NCI-H345 (cell line): ENCODE results near the gene BEND2.
A peak's percentile ranks its signal among the peaks of the same experiment; 100 is the strongest.
"Not testable (repeated sequence)": the region's sequence is repeated elsewhere in the genome, so short reads cannot be mapped to it uniquely, and the experiment has no call there.

Experiments used
- DNase-seq: peaks from one replicate; lab custom pipeline; 2025; lab: John Stamatoyannopoulos, UW

BEND2 gene

DNA sequence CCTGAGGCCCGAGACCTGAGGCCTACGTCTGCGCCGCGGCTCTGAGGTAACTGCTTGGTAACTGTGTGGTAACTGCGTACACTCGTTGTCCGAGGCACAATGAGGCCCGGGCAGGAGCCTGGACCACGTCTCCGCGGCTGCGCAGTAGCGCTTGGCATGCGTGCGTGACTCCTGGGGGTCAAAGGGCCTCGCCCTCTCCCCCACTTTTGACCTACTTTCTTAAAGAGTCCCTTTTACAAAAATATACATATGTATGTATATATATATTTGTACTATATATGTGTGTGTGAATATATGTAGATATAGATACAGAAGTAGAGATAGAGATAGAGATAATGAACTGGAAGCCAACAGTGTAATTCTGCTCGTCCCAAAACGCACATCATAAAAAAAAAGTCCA is at the start of gene BEND2:
TSS of gene BEND2 (minus strand) at position 101 of the 400 bp plus-strand sequence. CDS start 136 bp downstream, outside the sequence.
- no peak for DNase-seq

- DNase-seq: no peak
These were observed 34.4 kb upstream of the BEND2 start for GRCh38 chrX:18255059-18255458.

DNA sequence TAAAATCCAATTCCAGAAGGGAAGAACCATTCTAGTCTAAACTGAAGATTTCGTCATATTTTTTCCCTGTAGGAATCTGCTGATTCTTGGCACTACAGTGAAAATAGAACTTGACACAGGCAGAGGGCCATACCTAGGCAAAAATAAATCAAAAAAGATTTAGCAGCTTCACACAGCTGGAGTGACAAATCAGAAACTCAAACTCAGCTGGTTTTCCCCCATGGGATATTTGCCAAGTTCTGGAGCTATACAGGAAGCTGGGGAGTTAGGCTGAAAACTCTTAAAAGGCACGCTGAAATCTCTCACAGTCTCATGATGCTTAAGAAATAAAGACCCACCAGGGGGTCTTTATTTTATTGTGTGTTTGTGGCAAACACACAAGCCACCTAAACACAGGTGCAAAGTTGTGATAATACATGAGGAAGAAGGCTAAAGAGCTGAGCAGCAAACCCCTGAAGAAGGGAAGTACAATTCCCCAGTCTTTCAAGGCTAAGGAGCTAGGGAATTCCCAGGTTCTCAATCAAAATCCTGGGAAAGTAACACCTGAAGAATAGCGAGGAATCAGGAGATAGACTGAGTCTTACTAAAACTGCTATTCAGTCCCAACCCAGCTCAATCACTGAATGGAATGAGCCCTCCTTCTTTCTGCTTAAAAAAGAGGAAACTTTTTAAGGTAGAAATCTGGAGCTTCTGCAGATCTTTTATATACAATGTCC is 32.1 kb upstream of the BEND2 start:
- no peak for DNase-seq

DNA sequence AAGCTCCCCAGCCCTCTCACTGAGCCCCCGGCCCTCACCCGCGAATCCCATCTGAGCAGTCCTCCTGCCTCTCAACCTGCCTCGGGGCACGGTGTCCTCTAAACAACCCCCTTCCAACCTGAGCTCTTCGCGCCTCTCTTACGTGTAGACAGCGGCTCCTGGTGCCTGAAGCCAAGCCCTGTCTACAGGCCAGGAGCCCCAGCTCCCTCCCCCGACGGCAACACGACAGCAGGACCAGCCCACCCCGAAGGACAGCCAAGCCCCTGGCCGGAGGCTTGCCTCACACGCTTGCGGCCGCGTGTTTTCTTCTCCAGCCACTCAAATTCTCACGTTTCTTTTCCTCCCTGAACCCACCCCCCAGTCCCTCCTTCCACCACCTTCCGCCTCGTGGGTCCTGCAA is 9.0 kb upstream of the BEND2 start:
- not testable (repeated sequence) for DNase-seq

DNA sequence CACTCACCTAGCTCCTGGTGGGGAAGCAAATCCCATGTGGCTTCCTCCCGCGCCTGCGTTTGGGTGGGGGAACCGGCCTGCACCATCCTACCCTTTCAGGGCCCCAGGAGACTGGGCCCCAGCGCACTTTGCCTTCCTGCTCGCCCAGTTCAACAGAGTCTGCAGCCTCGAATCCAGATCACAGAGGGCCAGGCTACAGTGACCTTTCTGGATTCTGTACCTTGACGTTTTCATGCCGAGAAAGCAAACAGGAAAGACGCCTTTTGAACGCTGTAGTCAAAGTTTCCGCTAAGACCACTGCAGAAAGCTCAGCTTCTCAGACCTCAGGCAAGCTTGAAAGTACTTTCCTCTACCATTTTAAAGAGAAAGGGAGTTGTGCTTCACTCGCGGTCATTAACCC is 7.4 kb upstream of the BEND2 start:
- DNase-seq: no peak

- DNase-seq: no peak
These were observed 6.8 kb upstream of the BEND2 start for GRCh38 chrX:18227458-18227857.

- DNase-seq: peak; percentile 41
These were observed 10.2 kb downstream of the BEND2 start for GRCh38 chrX:18210470-18210869.

- DNase-seq: no peak
These were observed 14.0 kb downstream of the BEND2 start for GRCh38 chrX:18206657-18207056.

DNA sequence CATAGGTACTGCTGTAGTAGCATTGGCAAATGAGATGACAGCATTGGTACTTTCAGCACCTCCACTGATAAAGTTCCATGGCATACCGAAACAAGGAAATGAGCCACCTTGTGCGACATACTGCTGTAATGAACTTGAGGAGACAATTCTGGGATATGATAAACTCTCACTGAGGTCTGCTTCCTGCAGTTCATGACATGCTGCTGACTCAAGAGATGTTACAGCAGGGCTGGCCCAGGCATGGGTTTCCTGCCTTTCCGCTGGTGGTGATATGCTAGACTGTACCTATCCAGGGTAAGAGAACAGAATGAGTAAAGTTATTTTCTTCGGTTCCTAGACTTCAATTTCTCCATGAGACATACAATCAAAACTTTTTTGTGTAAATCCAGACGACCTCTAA is 17.1 kb downstream of the BEND2 start:
- DNase-seq: no peak

DNA sequence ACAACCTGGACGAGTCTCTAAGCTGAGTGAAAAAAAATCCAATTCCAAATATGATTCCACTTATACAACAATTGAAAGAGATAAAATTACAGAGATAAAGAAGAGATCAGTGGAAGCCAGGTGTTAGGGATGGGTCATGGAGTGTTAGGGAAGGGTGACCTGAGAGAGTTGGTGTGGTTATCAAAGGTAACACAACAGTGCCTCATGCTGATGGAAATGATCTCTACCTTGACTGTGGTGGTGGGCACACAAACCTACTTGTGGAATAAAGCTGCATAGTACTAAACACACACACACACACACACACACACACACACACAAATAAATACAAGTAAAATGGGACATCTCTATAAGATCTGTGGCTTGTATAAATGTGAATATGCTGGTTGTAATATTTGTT is 26.0 kb downstream of the BEND2 start:
- DNase-seq: peak; percentile 25

- DNase-seq: no peak
These were observed 41.2 kb downstream of the BEND2 start for GRCh38 chrX:18179446-18179845.

DNA sequence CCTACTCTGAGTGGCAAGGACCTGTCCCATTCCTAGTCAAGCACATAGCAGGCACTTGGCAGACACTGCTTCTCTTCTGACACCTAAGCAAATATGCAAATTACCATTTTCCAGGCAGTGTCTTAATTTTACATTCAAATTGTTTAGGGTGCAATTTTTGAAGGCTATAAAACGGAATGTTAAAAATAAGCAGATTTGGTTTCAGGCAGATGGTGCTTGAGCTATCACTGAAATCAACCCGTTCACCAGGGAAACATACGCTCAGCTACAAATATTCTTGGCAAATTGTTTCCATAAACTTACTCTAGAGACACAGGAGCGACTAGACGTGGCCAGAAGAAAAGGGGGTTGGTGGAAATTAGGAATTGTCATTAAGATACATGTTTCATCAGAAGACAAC is 45.7 kb downstream of the BEND2 start:
- no peak for DNase-seq

DNA sequence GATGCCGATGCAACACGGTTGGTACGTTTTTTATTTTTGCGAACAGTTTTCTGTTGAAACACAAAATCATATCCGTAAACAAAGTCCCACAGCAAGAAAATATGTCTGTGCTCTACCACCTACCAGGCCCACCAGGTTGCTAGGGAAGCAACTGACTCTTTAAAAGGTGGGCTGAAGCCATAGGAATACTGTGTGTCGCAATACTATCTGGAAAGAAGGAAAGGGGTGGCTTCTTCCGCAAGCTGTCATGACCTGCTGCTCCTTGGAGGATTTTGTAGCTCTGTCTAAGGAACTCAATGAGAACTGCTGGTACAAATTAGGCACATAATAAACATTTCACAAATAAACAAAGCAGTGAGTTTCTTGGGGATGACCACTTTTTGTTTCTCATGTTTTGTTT is 46.5 kb downstream of the BEND2 start:
- no peak for DNase-seq

GRCh38 chrX:18173494-18174180 is 47.0 kb downstream of the BEND2 start:
- DNase-seq: peak; percentile 93

- DNase-seq: no peak
These were observed 47.7 kb downstream of the BEND2 start for GRCh38 chrX:18172970-18173369.

GRCh38 chrX:18170910-18171309 is 49.8 kb downstream of the BEND2 start:
- no peak for DNase-seq

DNA sequence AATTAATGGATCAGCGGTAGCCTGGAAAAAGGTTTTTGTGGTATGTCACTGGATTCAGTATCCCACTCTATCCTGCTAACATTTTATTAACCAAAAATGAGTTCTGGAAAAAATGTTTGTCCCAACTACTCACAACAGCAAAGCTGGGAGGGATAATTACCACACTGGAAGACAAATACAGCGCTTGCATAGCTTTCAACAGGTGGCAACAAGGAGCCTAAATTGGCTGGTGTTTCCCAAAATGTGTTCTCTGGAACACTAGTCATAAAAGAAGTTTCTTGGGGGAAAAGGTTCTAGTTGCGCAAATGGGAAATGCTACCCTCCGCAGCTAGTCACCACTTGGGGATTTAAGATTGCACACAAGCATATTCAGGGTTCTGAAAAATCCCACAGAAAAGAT is 54.6 kb downstream of the BEND2 start:
- no peak for DNase-seq

GRCh38 chrX:18160369-18160768 is 60.3 kb downstream of the BEND2 start:
- no peak for DNase-seq

GRCh38 chrX:18158963-18159362 is 61.7 kb downstream of the BEND2 start:
- DNase-seq: no peak

GRCh38 chrX:18151649-18152048 is 69.0 kb downstream of the BEND2 start:
- DNase-seq: no peak

DNA sequence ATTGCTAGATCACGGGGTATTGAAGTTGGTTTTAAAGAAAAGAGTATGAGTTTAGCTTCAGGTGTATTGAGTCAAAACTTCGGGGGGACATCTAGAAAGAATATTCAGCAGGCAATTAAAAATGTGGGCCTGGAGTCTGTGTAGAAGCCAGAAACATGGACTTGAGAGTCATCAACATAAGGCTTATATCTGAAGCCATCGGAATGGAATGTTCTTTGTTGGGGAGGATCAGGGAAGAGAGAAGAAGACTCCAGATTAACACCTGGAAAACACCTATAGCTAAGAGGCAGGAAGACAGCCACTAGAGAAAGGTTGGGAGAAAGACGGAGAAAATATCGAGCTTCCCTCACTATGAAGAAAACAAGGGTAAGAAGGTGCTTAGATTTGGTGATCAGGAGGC is 69.5 kb downstream of the BEND2 start:
- DNase-seq: no peak

- no peak for DNase-seq
These were observed 71.2 kb downstream of the BEND2 start for GRCh38 chrX:18149454-18149853.

DNA sequence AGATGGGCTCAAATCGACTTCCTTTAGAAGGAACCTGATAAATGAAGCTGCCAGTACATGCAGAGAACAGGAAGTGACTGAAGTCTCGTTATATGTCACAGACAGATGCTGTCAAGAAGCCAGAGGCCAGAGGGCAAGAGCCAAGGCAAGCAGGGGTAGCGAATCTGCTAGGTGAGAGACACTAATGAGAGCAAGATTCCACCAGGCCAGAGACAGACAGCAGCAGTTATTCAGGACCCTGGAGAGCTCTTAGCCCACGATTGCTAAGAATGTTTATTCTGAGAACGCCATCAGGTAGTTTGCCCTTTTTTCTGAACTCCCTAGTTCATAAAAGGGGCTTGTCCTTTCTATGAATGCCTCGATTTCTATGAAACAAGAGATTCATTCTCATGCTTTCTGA is 73.7 kb downstream of the BEND2 start:
- DNase-seq: no peak

DNA sequence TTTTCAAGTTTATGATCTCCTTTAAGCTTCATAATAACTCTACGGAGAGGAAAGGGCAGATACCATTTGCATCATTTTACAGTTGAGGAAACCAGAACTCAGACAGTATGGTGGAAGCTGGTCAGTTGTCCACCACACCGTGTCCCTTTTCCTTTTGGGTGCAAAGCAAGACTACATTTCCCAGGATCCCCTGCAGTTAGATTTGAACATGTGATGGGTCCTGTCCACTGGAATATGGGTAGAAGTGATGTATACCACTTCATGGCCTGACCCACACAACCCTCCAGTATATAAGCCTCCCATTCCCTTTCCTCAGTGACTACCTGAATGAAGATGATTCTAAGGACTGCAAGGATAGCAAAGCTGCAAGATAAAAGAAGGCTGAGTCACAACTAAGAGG is 74.7 kb downstream of the BEND2 start:
- DNase-seq: no peak
